ENCODE data around the gene NAV2.

Gene NAV2

GRCh38 chr11:19718951-19719350 is 6.3 kb downstream of the NAV2 start:
- no peak for DNase-seq

GRCh38 chr11:19719960-19720359 is 7.3 kb downstream of the NAV2 start:
- no peak for DNase-seq

- no peak for DNase-seq
Measured at GRCh38 chr11:19721176-19721575, 8.5 kb downstream of the NAV2 start.

- no peak for DNase-seq
Measured at GRCh38 chr11:19722702-19723101, 10.1 kb downstream of the NAV2 start.

GRCh38 chr11:19723572-19724342 is 11.1 kb downstream of the NAV2 start:
- DNase-seq: peak; percentile 34 to 57

GRCh38 chr11:19724765-19725164 is 12.1 kb downstream of the NAV2 start:
- no peak for DNase-seq

GRCh38 chr11:19725379-19726079 is 12.9 kb downstream of the NAV2 start:
- DNase-seq: no peak

- DNase-seq: no peak
Measured at GRCh38 chr11:19727246-19727645, 14.6 kb downstream of the NAV2 start.

GRCh38 chr11:19728436-19728835 is 15.8 kb downstream of the NAV2 start:
- no peak for DNase-seq

GRCh38 chr11:19729141-19729540 is 16.5 kb downstream of the NAV2 start:
- no peak for DNase-seq

- DNase-seq: no peak
Measured at GRCh38 chr11:19730373-19730772, 17.7 kb downstream of the NAV2 start.

- no peak for DNase-seq
Measured at GRCh38 chr11:19734171-19734570, 21.5 kb downstream of the NAV2 start.

- DNase-seq: no peak
Measured at GRCh38 chr11:19735157-19735908, 22.7 kb downstream of the NAV2 start.

- DNase-seq: no peak
Measured at GRCh38 chr11:19735909-19736498, 23.4 kb downstream of the NAV2 start.

GRCh38 chr11:19736831-19737230 is 24.2 kb downstream of the NAV2 start:
- DNase-seq: no peak

- DNase-seq: no peak
Measured at GRCh38 chr11:19737575-19737974, 24.9 kb downstream of the NAV2 start.

GRCh38 chr11:19738124-19738523 is 25.5 kb downstream of the NAV2 start:
- no peak for DNase-seq

GRCh38 chr11:19739872-19740271 is 27.2 kb downstream of the NAV2 start:
- DNase-seq: no peak

- DNase-seq: no peak
Measured at GRCh38 chr11:19740586-19740985, 27.9 kb downstream of the NAV2 start.

- peak; percentile 66 to 71 for DNase-seq
Measured at GRCh38 chr11:19742588-19743292, 30.1 kb downstream of the NAV2 start.

- DNase-seq: no peak
Measured at GRCh38 chr11:19743622-19744021, 31.0 kb downstream of the NAV2 start.

- DNase-seq: no peak
Measured at GRCh38 chr11:19744130-19744529, 31.5 kb downstream of the NAV2 start.

GRCh38 chr11:19746086-19746485 is 33.4 kb downstream of the NAV2 start:
- no peak for DNase-seq

All from CD4-positive, alpha-beta T cell treated with Interleukin-4 for 1 hour (primary cell).